ENCODE data around the gene DOK7. TPM values are rescaled to one million over a fixed set of nuclear protein-coding genes. Genes with fewer than 3 reads are reported as not detected.

Gene DOK7
- polyA plus RNA-seq (0.13 to 0.19 TPM (median 0.13 TPM) in 3 replicates), polyA minus RNA-seq (0.13 TPM in 1 of 3 replicates, not detected in the others)
- polyA plus RNA-seq (2011; ENCODE audit: low read depth): not detected
- polyA plus RNA-seq (2011; cell fraction: cytosol; rRNA removed): 0.07 and 0.16 TPM in 2 replicates
- polyA plus RNA-seq (2011; cell fraction: nucleus; rRNA removed): 0.27 and 0.32 TPM in 2 replicates
- polyA plus RNA-seq (2012; ENCODE audit: low replicate concordance): 0.34 and 0.53 TPM in 2 replicates
- not detected for polyA minus RNA-seq (2011; cell fraction: cytosol; rRNA and poly(A)+ RNA removed)
- 0.21 TPM in 1 of 2 replicates, not detected in the other for polyA minus RNA-seq (2011; cell fraction: nucleus; rRNA and poly(A)+ RNA removed)

GRCh38 chr4:3462790-3463415, at the start of gene DOK7:
DOK7 (plus strand) TSS chr4:3463306; CDS start chr4:3463376, 70 bp downstream.
- no peak within 1 kb of the TSS for H2AFZ ChIP-seq (ENCODE audit: control insufficient read depth, low read length)
- no peak within 1 kb of the TSS for H3K4me2 ChIP-seq (ENCODE audit: control insufficient read depth, extremely low read depth, insufficient read depth, low read depth, low read length)
- H3K36me3 ChIP-seq (ENCODE audit: control insufficient read depth in 2 of 2, extremely low read depth in 1 of 2, insufficient read depth in 2 of 2, low read length in 2 of 2): no peaks in the 10 kb centered on the region
- H3K9ac ChIP-seq (ENCODE audit: control insufficient read depth, extremely low read depth, insufficient read depth, low read length): no peak within 1 kb of the TSS
- no peak for FAIRE-seq
- no peaks in the 10 kb centered on the region for H3K9me1 ChIP-seq (ENCODE audit: control insufficient read depth, extremely low read depth, insufficient read depth, low read length)
- no peak for DNase-seq (ENCODE audit: low read depth, low spot score)
- H3K27me3 ChIP-seq (ENCODE audit: control insufficient read depth, extremely low read depth, insufficient read depth, low read length): peaks cover 72% of the 10 kb centered on the region
- no peaks in the 10 kb centered on the region for H4K20me1 ChIP-seq (ENCODE audit: control insufficient read depth, extremely low read depth, insufficient read depth, low read length)
- dilution Hi-C loops (cut with MboI; ENCODE audit: extremely low pct_ligation_motif_present, low sequenced_read_pairs): no loop called here
- no peaks in the 10 kb centered on the region for H3K79me2 ChIP-seq (ENCODE audit: control insufficient read depth, insufficient read depth, low read length)
- no peaks in the 10 kb centered on the region for H3K9me3 ChIP-seq (ENCODE audit: control insufficient read depth, low read depth, low read length)
- peaks cover 15% of the 10 kb centered on the region for H3K4me1 ChIP-seq (ENCODE audit: control insufficient read depth, extremely low read depth, insufficient read depth, low read length)
- no peak within 1 kb of the TSS for H3K27ac ChIP-seq (ENCODE audit: control insufficient read depth, insufficient read depth, low read length)
- no peak within 1 kb of the TSS for H3K4me3 ChIP-seq (ENCODE audit: control insufficient read depth in 2 of 3, extremely low read depth in 1 of 3, insufficient read depth in 2 of 3, low read depth in 1 of 3, low read length in 3 of 3)
- TF ChIP-seq EZH2 (IDR thresholded peaks at IDR 0.05; ENCODE audit: low read length) (peak; percentile 81), CTCF (optimal IDR thresholded peaks at IDR 0.05 in 1 of 3, IDR thresholded peaks at IDR 0.05 in 1 of 3, conservative IDR thresholded peaks at IDR 0.05 in 1 of 3; ENCODE audit: extremely low read depth in 1 of 3, insufficient read depth in 2 of 3, low read length in 3 of 3) (no peak)

GRCh38 chr4:3413675-3414420, 49.3 kb upstream of the DOK7 start:
- H3K36me3 ChIP-seq (ENCODE audit: control insufficient read depth in 2 of 2, extremely low read depth in 1 of 2, insufficient read depth in 2 of 2, low read length in 2 of 2): peaks cover 14 to 32% of the 10 kb centered on the region in 2 experiments
- no peak overlapping the region for H3K4me3 ChIP-seq (ENCODE audit: control insufficient read depth in 2 of 3, extremely low read depth in 1 of 3, insufficient read depth in 2 of 3, low read depth in 1 of 3, low read length in 3 of 3)
- H3K4me1 ChIP-seq (ENCODE audit: control insufficient read depth, extremely low read depth, insufficient read depth, low read length): peaks cover 10% of the 10 kb centered on the region
- H2AFZ ChIP-seq (ENCODE audit: control insufficient read depth, low read length): no peak overlapping the region
- peaks cover 12% of the 10 kb centered on the region for H4K20me1 ChIP-seq (ENCODE audit: control insufficient read depth, extremely low read depth, insufficient read depth, low read length)
- no peaks in the 10 kb centered on the region for H3K9me1 ChIP-seq (ENCODE audit: control insufficient read depth, extremely low read depth, insufficient read depth, low read length)
- no peak overlapping the region for H3K4me2 ChIP-seq (ENCODE audit: control insufficient read depth, extremely low read depth, insufficient read depth, low read depth, low read length)
- H3K9me3 ChIP-seq (ENCODE audit: control insufficient read depth, low read depth, low read length): no peaks in the 10 kb centered on the region
- no peaks in the 10 kb centered on the region for H3K27me3 ChIP-seq (ENCODE audit: control insufficient read depth, extremely low read depth, insufficient read depth, low read length)
- TF ChIP-seq CTCF (optimal IDR thresholded peaks at IDR 0.05 in 1 of 3, IDR thresholded peaks at IDR 0.05 in 1 of 3, conservative IDR thresholded peaks at IDR 0.05 in 1 of 3; ENCODE audit: extremely low read depth in 1 of 3, insufficient read depth in 2 of 3, low read length in 3 of 3) (no peak), EZH2 (IDR thresholded peaks at IDR 0.05; ENCODE audit: low read length) (no peak)
- dilution Hi-C loops (cut with MboI; ENCODE audit: extremely low pct_ligation_motif_present, low sequenced_read_pairs): no loop called here
- FAIRE-seq: no peak
- no peak for DNase-seq (ENCODE audit: low read depth, low spot score)
- no peak overlapping the region for H3K9ac ChIP-seq (ENCODE audit: control insufficient read depth, extremely low read depth, insufficient read depth, low read length)
- no peak overlapping the region for H3K27ac ChIP-seq (ENCODE audit: control insufficient read depth, insufficient read depth, low read length)
- peaks cover 48% of the 10 kb centered on the region for H3K79me2 ChIP-seq (ENCODE audit: control insufficient read depth, insufficient read depth, low read length)
